ENCODE results near the gene CHMP6.
A peak's percentile ranks its signal among the peaks of the same experiment; 100 is the strongest.

CHMP6 gene

GRCh38 chr17:80971704-80972304 is 19.8 kb upstream of the CHMP6 start:
- no peak for DNase-seq

- DNase-seq = no peak
Measured at GRCh38 chr17:80976701-80977100, 14.9 kb upstream of the CHMP6 start.

GRCh38 chr17:80977172-80977571 is 14.5 kb upstream of the CHMP6 start:
- DNase-seq = no peak

- no peak for DNase-seq
Measured at GRCh38 chr17:80978499-80979497, 12.8 kb upstream of the CHMP6 start.

GRCh38 chr17:80979547-80980378 is 11.9 kb upstream of the CHMP6 start:
- no peak for DNase-seq

GRCh38 chr17:80980397-80981061 is 11.1 kb upstream of the CHMP6 start:
- DNase-seq = peak; percentile 59 to 61

- peak; percentile 59 to 71 for DNase-seq
Measured at GRCh38 chr17:80981062-80981902, 10.4 kb upstream of the CHMP6 start.

- no peak for DNase-seq
Measured at GRCh38 chr17:80981929-80982425, 9.7 kb upstream of the CHMP6 start.

- no peak for DNase-seq
Measured at GRCh38 chr17:80982426-80982974, 9.1 kb upstream of the CHMP6 start.

- no peak for DNase-seq
Measured at GRCh38 chr17:80983545-80983944, 8.1 kb upstream of the CHMP6 start.

GRCh38 chr17:80984749-80985148 is 6.9 kb upstream of the CHMP6 start:
- no peak for DNase-seq

- no peak for DNase-seq
Measured at GRCh38 chr17:80986046-80986445, 5.6 kb upstream of the CHMP6 start.

GRCh38 chr17:80986816-80987475 is 4.7 kb upstream of the CHMP6 start:
- no peak for DNase-seq

- DNase-seq = no peak
Measured at GRCh38 chr17:80987941-80988461, 3.6 kb upstream of the CHMP6 start.

- no peak for DNase-seq
Measured at GRCh38 chr17:80989586-80989913, 2.1 kb upstream of the CHMP6 start.

- DNase-seq = no peak
Measured at GRCh38 chr17:80990921-80991644, 558 bp upstream of the CHMP6 start.

GRCh38 chr17:80992077-80992947 is 671 bp downstream of the CHMP6 start:
- DNase-seq = no peak

- DNase-seq = no peak
Measured at GRCh38 chr17:80992948-80993624, 1.4 kb downstream of the CHMP6 start.

All from activated T-cell treated with anti-CD3 and anti-CD28 coated beads, Interleukin-2, amount 50 U/mL, for 48 hours (primary cell).